Neural cell (in vitro differentiated cells): ENCODE results near the gene NCK1. TPM values are rescaled to one million over a fixed set of nuclear protein-coding genes. Genes with fewer than 3 reads are reported as not detected.

Experiments
- H2AFZ ChIP-seq: fragments of 200-600, 300-800 bp; sonication (generic), shearing (Covaris generic); 2 replicates; pipeline ENCODE4 v1.6.0; 2014; ENCODE audit warnings: low read depth, mild to moderate bottlenecking, antibody characterized with exemption, low read length, moderate library complexity
- H3F3A ChIP-seq: fragments of 200-600 bp; shearing (Covaris generic); 2 replicates; pipeline ENCODE4 v1.6.1; 2016; ENCODE audit warnings: mild to moderate bottlenecking, moderate library complexity, mixed read lengths, antibody characterized with exemption, low read length; ENCODE audit not compliant: insufficient read depth, poor library complexity, severe bottlenecking
- H3K27ac ChIP-seq: fragments of 200-600, 300-800 bp; sonication (generic), shearing (Covaris generic); 2 replicates; pipeline ENCODE4 v1.5.1; 2014; ENCODE audit warnings: mild to moderate bottlenecking, low read length, moderate library complexity
- H3K27me3 ChIP-seq: fragments of 300-800, 200-600 bp; sonication (generic), shearing (Covaris generic); 2 replicates; pipeline ENCODE4 v1.6.0; 2014; ENCODE audit warnings: mild to moderate bottlenecking, low read depth, low read length, moderate library complexity; ENCODE audit not compliant: insufficient read depth
- H3K36me3 ChIP-seq: fragments of 300-800, 200-600 bp; sonication (generic), shearing (Covaris generic); 2 replicates; pipeline ENCODE4 v1.5.1; 2014; ENCODE audit warnings: mild to moderate bottlenecking, antibody characterized with exemption, low read length, moderate library complexity; ENCODE audit not compliant: insufficient read depth
- H3K4me2 ChIP-seq: fragments of 300-800, 200-600 bp; sonication (generic), shearing (Covaris generic); 2 replicates; pipeline ENCODE4 v1.6.0; 2014; ENCODE audit warnings: mild to moderate bottlenecking, low read length
- H3K4me3 ChIP-seq: fragments of 300-800, 200-600 bp; sonication (generic), shearing (Covaris generic); 2 replicates; pipeline ENCODE4 v1.5.1; 2014; ENCODE audit warnings: mild to moderate bottlenecking, low read length, moderate library complexity
- H3K79me2 ChIP-seq: fragments of 200-600 bp; shearing (Covaris generic); replicated peaks from 2 replicates; pipeline ENCODE4 v1.6.0; 2014; ENCODE audit warnings: mild to moderate bottlenecking, low read length, moderate library complexity; ENCODE audit not compliant: insufficient read depth
- H3K9ac ChIP-seq: fragments of 300-800, 200-600 bp; sonication (generic), shearing (Covaris generic); 2 replicates; pipeline ENCODE4 v1.6.1; 2016; ENCODE audit warnings: mild to moderate bottlenecking, low read length, mixed read lengths
- H3K9me2 ChIP-seq: fragments of 200-600 bp; shearing (Covaris generic); 2 replicates; pipeline ENCODE4 v1.6.1; 2016; ENCODE audit warnings: mild to moderate bottlenecking, low read length, mixed read lengths; ENCODE audit not compliant: insufficient read depth
- H3K9me3 ChIP-seq: fragments of 200-600, 300-800 bp; sonication (generic), shearing (Covaris generic); 2 replicates; pipeline ENCODE4 v1.6.1; 2016; ENCODE audit warnings: mild to moderate bottlenecking, mixed run types, low read length, moderate library complexity, mixed read lengths
- H4K20me1 ChIP-seq: fragments of 200-600 bp; shearing (Covaris generic); 2 replicates; pipeline ENCODE4 v1.6.1; 2016; ENCODE audit warnings: mild to moderate bottlenecking, mixed run types; ENCODE audit not compliant: insufficient read depth
- EP300 ChIP-seq: fragments of 450-650 bp; conservative IDR thresholded peaks from 2 replicates; pipeline ENCODE4 v1.6.1; 2014; ENCODE audit warnings: antibody characterized with exemption, mild to moderate bottlenecking, moderate library complexity; ENCODE audit not compliant: poor library complexity, severe bottlenecking
- EZH2 ChIP-seq: fragments of 200-600, 300-800 bp; shearing (Covaris generic), sonication (generic); IDR thresholded peaks from 2 replicates; pipeline ENCODE4 v1.6.1; 2014; ENCODE audit warnings: antibody characterized with exemption, low read length, borderline replicate concordance, mild to moderate bottlenecking; ENCODE audit not compliant: insufficient read depth, poor library complexity, severe bottlenecking
- MXI1 ChIP-seq: fragments of 450-650 bp; conservative IDR thresholded peaks from 2 replicates; pipeline ENCODE4 v1.6.1; 2014; ENCODE audit warnings: antibody characterized with exemption, mild to moderate bottlenecking; ENCODE audit not compliant: poor library complexity, severe bottlenecking
- POLR2AphosphoS5 ChIP-seq: IDR thresholded peaks from 2 replicates; pipeline ENCODE4 v1.6.1; 2012
- RAD21 ChIP-seq: fragments of 450-650 bp; conservative IDR thresholded peaks from 2 replicates; pipeline ENCODE4 v1.6.1; 2014; ENCODE audit warnings: antibody characterized with exemption, mild to moderate bottlenecking, moderate library complexity
- SMC3 ChIP-seq: fragments of 450-650 bp; conservative IDR thresholded peaks from 2 replicates; pipeline ENCODE4 v1.6.1; 2014; ENCODE audit warnings: antibody characterized with exemption, mild to moderate bottlenecking, moderate library complexity; ENCODE audit not compliant: poor library complexity
- TAF1 ChIP-seq: IDR thresholded peaks from 2 replicates; pipeline ENCODE4 v1.6.1; 2012; ENCODE audit warnings: low read depth
- polyA plus RNA-seq: library from polyadenylated mRNA; depleted of rRNA; stranded (reverse); fragments of >200 nt; gene quantifications from 2 replicates; pipeline ENCODE4 v1.2.3, GENCODE V29; 2014
- TF ChIP-seq, protein P1 (sequence below): fragments of 450-650 bp; IDR thresholded peaks from 2 replicates; pipeline ENCODE4 v1.5.1; 2014; ENCODE audit warnings: antibody characterized with exemption, mild to moderate bottlenecking, moderate library complexity; ENCODE audit not compliant: poor library complexity, severe bottlenecking
- TF ChIP-seq, protein P2 (sequence below): IDR thresholded peaks from 2 replicates; pipeline ENCODE4 v1.6.1; 2012; ENCODE audit warnings: borderline replicate concordance

The NCK1 gene
- polyA plus RNA-seq, 1 donor from 2014 or later: 21.5 TPM

DNA sequence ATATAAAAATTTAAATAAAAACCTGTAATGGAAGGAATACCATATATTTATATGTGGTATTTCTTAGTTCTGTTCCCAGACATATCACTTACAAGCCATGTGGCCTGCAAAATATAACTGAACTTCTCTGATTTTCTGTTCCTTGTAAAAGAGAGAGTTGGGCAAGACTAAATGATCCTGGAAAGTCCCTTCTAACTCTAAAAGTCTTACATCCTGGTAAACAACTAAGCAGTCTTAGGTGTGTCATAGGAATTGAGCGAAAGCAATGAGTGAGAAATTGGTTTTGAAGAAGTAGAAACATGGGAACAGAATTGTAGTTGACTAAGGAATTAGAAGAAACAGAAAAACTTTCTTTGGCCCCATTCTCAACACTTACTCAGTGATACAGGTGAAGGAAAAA lies 70.5 kb downstream of the NCK1 start:
- Histone ChIP-seq H3K79me2 (no peaks in the 10 kb centered on the region), H3K4me3 (no peak overlapping the region), H3K36me3 (peaks cover 8% of the 10 kb centered on the region), H3K27me3 (no peaks in the 10 kb centered on the region), H3K9me2 (no peaks in the 10 kb centered on the region), H4K20me1 (no peaks in the 10 kb centered on the region), H2AFZ (no peak overlapping the region), H3F3A (no peaks in the 10 kb centered on the region), H3K4me2 (no peak overlapping the region), H3K9me3 (peaks cover 7% of the 10 kb centered on the region), H3K27ac (no peak overlapping the region), H3K9ac (no peak overlapping the region)
- no peak for TF ChIP-seq SMC3
- TF ChIP-seq EZH2: no peak
- no peak for TF ChIP-seq TAF1
- no peak for TF ChIP-seq EP300
- TF ChIP-seq RAD21: no peak
- no peak for TF ChIP-seq MXI1
- TF ChIP-seq POLR2AphosphoS5: no peak
- TF ChIP-seq, protein P1, sequence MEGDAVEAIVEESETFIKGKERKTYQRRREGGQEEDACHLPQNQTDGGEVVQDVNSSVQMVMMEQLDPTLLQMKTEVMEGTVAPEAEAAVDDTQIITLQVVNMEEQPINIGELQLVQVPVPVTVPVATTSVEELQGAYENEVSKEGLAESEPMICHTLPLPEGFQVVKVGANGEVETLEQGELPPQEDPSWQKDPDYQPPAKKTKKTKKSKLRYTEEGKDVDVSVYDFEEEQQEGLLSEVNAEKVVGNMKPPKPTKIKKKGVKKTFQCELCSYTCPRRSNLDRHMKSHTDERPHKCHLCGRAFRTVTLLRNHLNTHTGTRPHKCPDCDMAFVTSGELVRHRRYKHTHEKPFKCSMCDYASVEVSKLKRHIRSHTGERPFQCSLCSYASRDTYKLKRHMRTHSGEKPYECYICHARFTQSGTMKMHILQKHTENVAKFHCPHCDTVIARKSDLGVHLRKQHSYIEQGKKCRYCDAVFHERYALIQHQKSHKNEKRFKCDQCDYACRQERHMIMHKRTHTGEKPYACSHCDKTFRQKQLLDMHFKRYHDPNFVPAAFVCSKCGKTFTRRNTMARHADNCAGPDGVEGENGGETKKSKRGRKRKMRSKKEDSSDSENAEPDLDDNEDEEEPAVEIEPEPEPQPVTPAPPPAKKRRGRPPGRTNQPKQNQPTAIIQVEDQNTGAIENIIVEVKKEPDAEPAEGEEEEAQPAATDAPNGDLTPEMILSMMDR: no peak
- TF ChIP-seq, protein P2, sequence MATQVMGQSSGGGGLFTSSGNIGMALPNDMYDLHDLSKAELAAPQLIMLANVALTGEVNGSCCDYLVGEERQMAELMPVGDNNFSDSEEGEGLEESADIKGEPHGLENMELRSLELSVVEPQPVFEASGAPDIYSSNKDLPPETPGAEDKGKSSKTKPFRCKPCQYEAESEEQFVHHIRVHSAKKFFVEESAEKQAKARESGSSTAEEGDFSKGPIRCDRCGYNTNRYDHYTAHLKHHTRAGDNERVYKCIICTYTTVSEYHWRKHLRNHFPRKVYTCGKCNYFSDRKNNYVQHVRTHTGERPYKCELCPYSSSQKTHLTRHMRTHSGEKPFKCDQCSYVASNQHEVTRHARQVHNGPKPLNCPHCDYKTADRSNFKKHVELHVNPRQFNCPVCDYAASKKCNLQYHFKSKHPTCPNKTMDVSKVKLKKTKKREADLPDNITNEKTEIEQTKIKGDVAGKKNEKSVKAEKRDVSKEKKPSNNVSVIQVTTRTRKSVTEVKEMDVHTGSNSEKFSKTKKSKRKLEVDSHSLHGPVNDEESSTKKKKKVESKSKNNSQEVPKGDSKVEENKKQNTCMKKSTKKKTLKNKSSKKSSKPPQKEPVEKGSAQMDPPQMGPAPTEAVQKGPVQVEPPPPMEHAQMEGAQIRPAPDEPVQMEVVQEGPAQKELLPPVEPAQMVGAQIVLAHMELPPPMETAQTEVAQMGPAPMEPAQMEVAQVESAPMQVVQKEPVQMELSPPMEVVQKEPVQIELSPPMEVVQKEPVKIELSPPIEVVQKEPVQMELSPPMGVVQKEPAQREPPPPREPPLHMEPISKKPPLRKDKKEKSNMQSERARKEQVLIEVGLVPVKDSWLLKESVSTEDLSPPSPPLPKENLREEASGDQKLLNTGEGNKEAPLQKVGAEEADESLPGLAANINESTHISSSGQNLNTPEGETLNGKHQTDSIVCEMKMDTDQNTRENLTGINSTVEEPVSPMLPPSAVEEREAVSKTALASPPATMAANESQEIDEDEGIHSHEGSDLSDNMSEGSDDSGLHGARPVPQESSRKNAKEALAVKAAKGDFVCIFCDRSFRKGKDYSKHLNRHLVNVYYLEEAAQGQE: no peak

DNA sequence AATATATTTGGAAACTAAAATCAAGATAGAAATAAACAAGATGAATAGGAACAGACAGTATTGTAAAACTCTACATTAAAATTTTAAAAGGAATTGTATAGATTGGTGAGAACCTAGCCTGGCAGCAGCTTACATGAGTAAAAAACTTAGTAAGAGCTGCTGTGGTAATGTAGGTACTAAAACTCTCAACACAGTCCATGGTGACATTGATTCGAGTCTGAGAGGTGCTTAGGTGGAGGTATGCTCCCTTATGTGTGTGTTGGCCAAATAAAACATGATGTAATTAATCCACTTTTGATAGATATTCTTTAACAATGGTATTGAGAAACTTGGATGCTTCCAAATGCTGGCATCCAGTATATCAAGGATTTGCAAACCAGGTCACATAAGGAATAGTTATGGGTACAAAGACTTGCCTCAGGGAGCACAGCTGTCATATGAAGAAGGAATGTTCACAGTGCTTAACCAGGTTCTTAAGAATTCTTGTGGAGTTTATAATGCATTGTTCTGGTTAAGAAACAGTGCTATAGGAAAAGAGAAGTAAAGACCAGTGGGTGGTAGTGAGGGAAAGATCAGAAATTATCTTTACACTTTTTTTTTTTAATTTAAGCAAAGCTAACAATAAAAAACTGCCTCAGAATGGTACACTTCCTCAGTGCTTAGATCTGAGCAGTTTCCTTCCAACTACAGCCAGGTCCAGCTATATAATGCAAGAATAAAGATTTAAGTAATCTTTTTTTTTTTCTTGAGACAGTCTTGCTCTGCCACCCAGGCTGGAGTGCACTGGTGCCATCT lies 71.2 kb downstream of the NCK1 start:
- no peaks in the 10 kb centered on the region for H3K27me3 ChIP-seq
- H3K79me2 ChIP-seq: no peaks in the 10 kb centered on the region
- TF ChIP-seq RAD21: no peak
- TF ChIP-seq MXI1: no peak
- TF ChIP-seq, protein P1: no peak
- no peak for TF ChIP-seq POLR2AphosphoS5
- no peak for TF ChIP-seq SMC3
- TF ChIP-seq, protein P2: no peak
- TF ChIP-seq EP300: no peak
- no peak for TF ChIP-seq EZH2
- TF ChIP-seq TAF1: no peak
- H3F3A ChIP-seq: no peaks in the 10 kb centered on the region
- no peaks in the 10 kb centered on the region for H3K9me2 ChIP-seq
- H3K4me2 ChIP-seq: no peak overlapping the region
- H3K27ac ChIP-seq: no peak overlapping the region
- H2AFZ ChIP-seq: no peak overlapping the region
- H3K9me3 ChIP-seq: peaks cover 7% of the 10 kb centered on the region
- no peak overlapping the region for H3K4me3 ChIP-seq
- H4K20me1 ChIP-seq: no peaks in the 10 kb centered on the region
- no peak overlapping the region for H3K9ac ChIP-seq
- H3K36me3 ChIP-seq: peaks cover 8% of the 10 kb centered on the region
